ENCODE results near the gene NGLY1.

GRCh38 chr3:25768851-25769250 is 14.4 kb downstream of the NGLY1 start:
- TF ChIP-seq EZH2 (IDR thresholded peaks at IDR 0.05; ENCODE audit: low read length, missing control alignments) (no peak), CTCF (conservative IDR thresholded peaks at IDR 0.05 in 1 of 2, IDR thresholded peaks at IDR 0.05 in 1 of 2; ENCODE audit: low read depth in 1 of 2, low read length in 2 of 2) (no peak)

Measured in fibroblast of lung (primary cell).